SK-N-MC (cell line): ENCODE data around the gene AMIGO1.

ENCODE experiments used
- EZH2 ChIP-seq: fragments of 200-600 bp; sonication (generic); IDR thresholded peaks from one replicate; pipeline ENCODE4 v1.6.1; 2017; ENCODE audit warnings: antibody characterized with exemption
- POLR2AphosphoS5 ChIP-seq: IDR thresholded peaks from 2 replicates; pipeline ENCODE4 v1.6.1; 2012; ENCODE audit warnings: mild to moderate bottlenecking, low read depth, low read length, borderline replicate concordance

DNA sequence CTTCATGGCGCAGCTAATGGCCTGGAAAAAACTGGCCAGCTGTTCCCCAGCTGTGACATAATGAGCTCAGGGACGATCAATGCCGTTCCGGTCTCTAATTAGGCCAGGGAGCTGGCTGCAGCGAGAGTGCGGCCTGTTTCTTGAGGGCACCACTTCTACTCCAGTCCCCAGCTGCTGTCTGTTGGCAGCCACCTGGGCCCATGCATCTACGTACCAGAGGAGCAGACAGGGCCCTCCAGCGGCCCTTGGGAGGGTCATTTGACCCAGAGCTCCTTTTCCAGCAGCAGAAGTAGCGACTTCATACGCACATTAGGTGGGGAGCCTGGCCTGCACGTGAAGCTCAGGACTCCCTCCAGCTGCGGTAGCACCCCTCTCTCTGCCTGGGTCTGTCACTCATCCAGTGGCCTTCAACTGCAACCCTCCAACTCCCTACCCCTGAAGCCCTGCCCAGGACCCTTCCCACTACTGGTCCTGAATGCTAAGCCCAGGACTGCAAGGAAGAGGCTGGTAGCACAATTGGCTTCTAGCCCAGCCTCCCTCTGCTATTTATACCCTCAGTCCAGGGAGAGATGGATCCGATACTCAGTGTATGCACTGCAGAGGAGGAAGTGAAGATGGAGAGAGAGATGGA, 21.0 kb upstream of the AMIGO1 start:
- no peak for TF ChIP-seq EZH2
- TF ChIP-seq POLR2AphosphoS5, result no peak
